Stimulated activated CD4-positive, alpha-beta T cell treated with anti-CD3 and anti-CD28 coated beads, TNF-alpha, amount 100 ng/mL, for 24 hours (primary cell): ENCODE data around the gene BAK1.
"Not testable (repeated sequence)": the region's sequence is repeated elsewhere in the genome, so short reads cannot be mapped to it uniquely, and the experiment has no call there.

Experiments
- DNase-seq, 3 experiments: peaks; one replicate each; pipeline ENCODE4 v3.0.0-alpha.2; 2020; ENCODE audit warnings: low read depth in 3 of 3

Gene BAK1

DNA sequence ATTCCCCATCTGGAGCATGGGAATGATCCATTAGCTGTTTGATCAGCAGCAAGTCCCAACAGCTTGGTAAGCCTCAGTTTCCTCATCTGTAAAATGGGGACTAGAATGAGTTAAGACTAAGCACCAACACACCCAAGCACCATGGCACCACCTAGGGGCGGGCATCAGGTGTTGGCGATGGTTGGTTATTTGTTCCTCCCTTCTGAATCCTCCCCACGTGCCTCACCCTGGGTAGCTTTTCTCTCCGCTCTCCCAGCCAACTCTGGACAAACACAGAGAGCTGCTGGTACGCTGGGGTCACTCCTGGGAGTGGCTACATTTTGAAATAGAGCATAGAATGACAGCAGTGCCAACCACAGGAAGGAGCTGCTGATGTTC, 27.7 kb upstream of the BAK1 start:
- DNase-seq = peak in 1 of 3 experiments; percentile 27

GRCh38 chr6:33607126-33607783, 27.2 kb upstream of the BAK1 start:
- no peak for DNase-seq

- no peak for DNase-seq
Measured at GRCh38 chr6:33606642-33607041, 26.6 kb upstream of the BAK1 start.

- DNase-seq = no peak
Measured at GRCh38 chr6:33604941-33605854, 25.1 kb upstream of the BAK1 start.

- no peak for DNase-seq
Measured at GRCh38 chr6:33602180-33602579, 22.1 kb upstream of the BAK1 start.

- DNase-seq = no peak
Measured at GRCh38 chr6:33600761-33601160, 20.7 kb upstream of the BAK1 start.

DNA sequence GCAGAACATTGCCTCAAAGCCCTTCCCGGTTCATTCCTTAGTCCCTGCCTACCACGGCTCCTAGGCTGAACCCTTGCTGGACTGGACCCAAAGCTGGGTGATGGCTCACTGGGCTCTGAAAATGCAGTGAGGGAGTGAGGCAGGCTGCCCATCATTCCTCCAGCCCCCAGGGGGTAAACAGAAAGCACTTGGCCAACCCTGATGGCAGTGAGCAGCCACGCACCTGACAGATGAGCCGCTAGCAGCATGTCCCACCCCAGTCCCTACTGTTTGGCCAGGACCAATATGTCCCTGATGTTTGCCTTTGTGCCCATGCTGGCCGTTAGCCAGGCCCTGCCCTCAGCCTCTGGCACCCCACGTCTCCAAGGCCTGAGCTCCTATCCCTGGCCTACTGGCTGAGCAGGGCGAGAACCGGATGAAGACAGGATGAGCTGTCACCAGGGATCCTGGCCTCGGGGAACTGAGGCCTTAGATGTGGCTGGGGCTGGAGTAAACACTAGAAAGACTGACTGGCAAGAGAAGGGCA, 19.4 kb upstream of the BAK1 start:
- no peak for DNase-seq

DNA sequence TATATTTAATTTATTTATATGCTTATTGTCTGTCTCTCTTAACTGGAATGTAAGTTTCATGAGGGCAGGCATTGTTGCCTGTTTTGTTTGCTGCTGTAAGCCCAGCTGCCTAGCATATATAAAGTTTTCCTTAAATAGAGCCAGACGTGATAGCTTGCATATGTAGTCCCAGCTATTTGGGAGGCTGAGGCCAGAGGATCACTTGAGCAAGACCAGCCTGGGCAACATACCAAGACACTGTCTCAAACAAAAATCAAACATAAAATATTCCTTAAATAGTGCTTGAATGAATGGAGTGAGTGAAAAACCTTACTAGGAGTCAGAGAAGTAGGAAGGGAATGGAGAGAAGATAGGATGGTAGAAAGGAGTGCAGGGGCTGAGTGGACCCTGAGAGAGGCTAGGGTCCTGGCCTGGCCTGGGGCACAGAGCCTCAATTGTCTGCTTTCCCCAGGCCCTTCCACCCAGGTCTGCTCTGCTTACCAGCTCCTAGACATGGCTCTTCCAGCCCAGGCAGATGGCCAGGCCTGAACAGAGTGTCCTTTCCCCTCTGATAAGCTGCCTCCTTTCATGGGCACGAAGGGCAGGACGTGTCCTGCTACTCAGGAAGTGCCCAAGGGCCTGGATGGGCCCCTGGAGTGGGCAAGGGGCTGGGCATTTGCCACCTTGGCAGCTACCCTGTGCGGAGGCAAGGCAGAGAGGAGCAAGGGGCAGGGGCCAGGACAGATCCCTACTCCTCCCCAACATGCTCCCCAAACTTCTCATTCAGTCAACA, 17.7 kb upstream of the BAK1 start:
- DNase-seq = no peak

GRCh38 chr6:33596894-33597293, 16.8 kb upstream of the BAK1 start:
- DNase-seq = not testable (repeated sequence)

- no peak for DNase-seq
Measured at GRCh38 chr6:33595001-33595846, 15.1 kb upstream of the BAK1 start.

DNA sequence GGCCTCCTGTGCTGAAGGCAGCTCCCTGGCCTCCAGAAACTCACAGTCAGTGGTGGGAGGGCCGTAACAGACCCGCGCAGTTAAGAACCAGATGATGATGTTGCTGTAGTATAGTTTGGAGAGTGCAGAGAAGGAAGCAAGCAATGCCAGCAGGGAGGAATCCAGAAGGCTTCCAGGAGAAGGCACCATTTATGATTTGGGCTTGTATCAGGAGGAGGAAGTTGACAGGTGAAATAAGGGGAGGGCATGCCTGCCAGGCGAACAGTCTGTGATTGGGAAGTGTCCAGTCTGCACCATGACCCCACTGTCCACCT, 13.3 kb upstream of the BAK1 start:
- no peak for DNase-seq

DNA sequence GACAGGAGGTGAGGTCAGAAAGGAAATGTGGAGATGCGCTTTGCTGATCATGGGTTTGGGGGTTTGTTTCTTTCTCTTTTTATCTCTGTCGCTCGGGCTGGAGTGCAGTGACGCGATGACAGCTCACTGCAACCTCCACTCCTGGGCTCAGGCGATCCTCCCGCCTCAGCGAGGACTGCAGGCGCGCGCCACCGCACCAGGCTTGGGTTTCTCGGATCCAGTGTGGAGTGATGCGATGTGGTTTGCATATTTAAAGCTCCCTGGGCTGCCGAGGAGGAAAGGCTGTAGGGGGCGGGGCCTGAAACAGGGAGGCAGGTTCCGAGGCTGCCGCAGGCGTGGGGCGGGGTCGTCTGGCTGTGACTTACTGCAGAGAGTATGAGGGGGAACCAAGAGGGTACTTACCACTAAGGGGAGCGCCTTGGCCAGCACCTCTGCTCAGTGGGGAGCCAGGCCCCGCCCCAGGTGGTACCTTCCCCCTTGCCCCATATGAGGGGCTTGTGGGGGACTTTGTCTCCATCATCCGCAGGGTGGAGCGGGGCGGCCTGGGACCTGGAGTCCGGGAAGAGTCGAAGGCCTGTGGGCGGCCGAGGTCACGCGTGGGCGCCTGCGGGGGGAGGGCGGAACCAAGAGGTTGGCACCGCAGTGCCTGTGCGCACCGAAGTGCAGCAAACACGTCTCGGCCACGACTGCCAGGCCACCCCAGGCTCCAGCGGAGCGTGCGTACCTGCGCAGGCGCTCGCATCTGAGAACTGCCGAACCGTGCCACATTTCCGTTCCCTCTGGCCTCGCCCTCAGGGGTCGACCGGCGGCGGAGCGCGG, 12.7 kb upstream of the BAK1 start:
- no peak for DNase-seq

- DNase-seq = no peak
Measured at GRCh38 chr6:33592280-33592594, 12.2 kb upstream of the BAK1 start.

DNA sequence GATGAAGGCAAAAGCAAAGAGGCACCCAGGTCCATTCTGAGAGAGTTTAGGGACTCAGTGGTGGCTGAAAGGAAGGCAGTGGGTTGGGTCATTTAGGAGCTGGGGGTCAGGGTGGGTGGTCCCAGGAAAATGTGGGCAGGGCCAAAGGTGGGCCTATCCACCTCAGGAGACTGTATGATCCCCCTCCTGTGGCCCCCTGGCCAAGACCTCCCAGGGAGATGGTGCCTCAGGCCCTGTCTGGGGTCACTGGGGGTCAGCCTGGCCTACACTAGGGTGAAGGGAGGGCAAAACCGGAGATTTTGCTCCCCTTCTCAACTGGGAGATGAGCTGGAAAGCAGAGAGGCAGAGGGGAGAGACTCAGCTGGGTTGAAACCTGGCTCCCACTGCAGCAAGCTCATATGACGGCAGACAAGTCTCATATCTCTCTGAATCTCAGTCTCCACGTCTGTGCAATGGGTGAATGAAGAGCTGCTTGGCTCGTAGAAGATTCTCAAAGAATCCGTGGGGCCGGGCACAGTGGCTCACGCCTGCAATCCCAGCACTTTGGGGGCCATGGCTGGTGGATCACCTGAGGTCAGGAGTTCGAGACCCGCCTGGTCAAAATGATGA, 11.5 kb upstream of the BAK1 start:
- DNase-seq = no peak

DNA sequence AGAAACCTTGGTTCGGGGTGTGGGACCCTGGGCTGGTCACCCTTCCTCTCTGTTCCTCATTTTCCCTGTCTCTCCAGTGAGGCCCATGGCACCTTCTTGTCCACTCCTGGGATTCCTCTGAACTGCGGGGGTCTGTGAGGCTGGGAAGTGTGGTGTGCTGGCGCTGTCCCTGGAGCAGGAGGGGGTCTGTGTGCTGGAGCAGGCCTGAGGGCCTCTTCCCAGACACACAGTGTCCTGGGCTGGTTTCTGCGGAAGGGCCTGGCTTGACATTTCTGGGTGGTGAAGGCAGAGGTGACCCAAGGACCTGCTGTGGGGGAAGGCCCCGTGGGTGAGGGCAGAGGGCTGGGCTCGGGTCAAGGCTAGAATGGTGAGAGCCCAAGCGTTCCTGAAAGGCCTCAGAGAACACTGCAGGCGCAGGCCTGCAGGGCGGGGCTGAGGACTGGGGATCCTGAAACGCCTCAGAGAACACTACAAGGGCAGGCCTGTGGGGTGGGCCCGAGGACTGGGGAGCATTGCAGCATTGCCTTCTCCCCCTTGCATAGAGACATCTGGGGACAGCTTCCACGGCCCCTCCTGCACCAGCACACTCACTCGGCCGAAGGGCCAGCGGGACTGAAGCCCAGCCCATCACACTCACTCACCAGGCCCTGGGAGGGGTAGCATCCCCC, 10.6 kb upstream of the BAK1 start:
- DNase-seq = no peak

GRCh38 chr6:33589731-33590530, 9.9 kb upstream of the BAK1 start:
- DNase-seq = no peak

- no peak for DNase-seq
Measured at GRCh38 chr6:33589392-33589730, 9.3 kb upstream of the BAK1 start.

- DNase-seq = no peak
Measured at GRCh38 chr6:33588894-33589293, 8.8 kb upstream of the BAK1 start.

DNA sequence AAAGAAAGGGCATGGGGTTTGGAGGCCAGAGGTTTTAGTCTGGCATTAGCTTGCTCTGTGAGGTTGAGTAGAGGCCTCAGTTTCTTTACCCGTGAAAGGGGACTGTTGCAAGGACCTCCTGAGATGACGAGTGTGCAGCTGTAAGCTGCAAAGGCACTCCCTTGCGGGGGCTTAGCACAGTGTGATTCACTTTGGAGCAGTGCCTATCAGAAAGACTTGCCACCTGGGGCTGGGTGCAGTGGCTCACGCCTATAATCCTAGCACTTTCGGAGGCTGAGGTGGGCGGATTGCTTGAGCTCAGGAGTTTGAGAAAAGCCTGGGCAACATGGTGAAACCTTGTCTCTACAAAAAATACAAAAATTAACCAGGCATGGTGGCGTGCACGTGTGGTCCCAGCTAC, 7.5 kb upstream of the BAK1 start:
- no peak for DNase-seq
